B cell (primary cell): ENCODE results near the gene CRY1.

Source experiments
- EZH2 ChIP-seq: IDR thresholded peaks from 2 replicates; pipeline ENCODE4 v1.6.1; 2012; ENCODE audit warnings: borderline replicate concordance, low read depth, mild to moderate bottlenecking, moderate library complexity, low read length; ENCODE audit not compliant: insufficient read depth, poor library complexity, severe bottlenecking
- TF ChIP-seq, protein P1 (sequence below): fragments of 200-600 bp; IDR thresholded peaks from one replicate; pipeline ENCODE4 v1.8.0; 2022; ENCODE audit warnings: antibody characterized with exemption, mild to moderate bottlenecking

DNA sequence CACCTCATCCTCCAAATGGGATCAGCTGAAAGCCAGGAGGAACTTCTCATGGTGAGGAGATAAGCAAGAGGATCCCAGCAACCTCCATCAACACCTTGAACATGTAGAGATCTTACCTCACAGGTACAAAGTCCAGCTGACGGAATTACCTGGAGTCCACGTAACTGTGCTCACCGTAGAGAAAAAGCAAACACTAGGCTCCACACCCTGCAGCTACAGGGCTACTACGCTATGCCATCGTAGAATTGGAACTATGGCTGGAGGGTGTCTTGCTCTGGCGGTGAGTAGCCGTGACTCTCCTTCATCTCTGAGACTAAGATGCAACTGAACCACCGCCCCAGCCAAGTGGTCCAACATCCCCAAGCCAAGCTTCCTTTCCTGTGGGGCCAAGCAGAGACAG, 50.5 kb downstream of the CRY1 start:
- TF ChIP-seq, protein P1, sequence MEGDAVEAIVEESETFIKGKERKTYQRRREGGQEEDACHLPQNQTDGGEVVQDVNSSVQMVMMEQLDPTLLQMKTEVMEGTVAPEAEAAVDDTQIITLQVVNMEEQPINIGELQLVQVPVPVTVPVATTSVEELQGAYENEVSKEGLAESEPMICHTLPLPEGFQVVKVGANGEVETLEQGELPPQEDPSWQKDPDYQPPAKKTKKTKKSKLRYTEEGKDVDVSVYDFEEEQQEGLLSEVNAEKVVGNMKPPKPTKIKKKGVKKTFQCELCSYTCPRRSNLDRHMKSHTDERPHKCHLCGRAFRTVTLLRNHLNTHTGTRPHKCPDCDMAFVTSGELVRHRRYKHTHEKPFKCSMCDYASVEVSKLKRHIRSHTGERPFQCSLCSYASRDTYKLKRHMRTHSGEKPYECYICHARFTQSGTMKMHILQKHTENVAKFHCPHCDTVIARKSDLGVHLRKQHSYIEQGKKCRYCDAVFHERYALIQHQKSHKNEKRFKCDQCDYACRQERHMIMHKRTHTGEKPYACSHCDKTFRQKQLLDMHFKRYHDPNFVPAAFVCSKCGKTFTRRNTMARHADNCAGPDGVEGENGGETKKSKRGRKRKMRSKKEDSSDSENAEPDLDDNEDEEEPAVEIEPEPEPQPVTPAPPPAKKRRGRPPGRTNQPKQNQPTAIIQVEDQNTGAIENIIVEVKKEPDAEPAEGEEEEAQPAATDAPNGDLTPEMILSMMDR: no peak
- TF ChIP-seq EZH2: no peak
